HUES48 (cell line): ENCODE measurements around the gene POFUT1.

Source experiments
- H3K27ac ChIP-seq: one replicate; pipeline ENCODE4 v1.7.0; 2013; ENCODE audit warnings: low read depth, low read length, inconsistent platforms
- H3K27me3 ChIP-seq: 2 replicates; pipeline ENCODE4 v1.6.1; 2013; ENCODE audit warnings: mild to moderate bottlenecking, low read length; ENCODE audit not compliant: control insufficient read depth, insufficient read depth
- H3K36me3 ChIP-seq: 2 replicates; pipeline ENCODE4 v1.6.1; 2013; ENCODE audit warnings: low read length; ENCODE audit not compliant: control insufficient read depth, insufficient read depth
- H3K4me1 ChIP-seq: 2 replicates; pipeline ENCODE4 v1.6.1; 2013; ENCODE audit warnings: mild to moderate bottlenecking, low read length; ENCODE audit not compliant: control insufficient read depth, insufficient read depth
- H3K4me3 ChIP-seq: 2 replicates; pipeline ENCODE4 v1.5.1; 2013; ENCODE audit warnings: mild to moderate bottlenecking, low read depth, low read length
- H3K9ac ChIP-seq: 2 replicates; pipeline ENCODE4 v1.6.1; 2013; ENCODE audit warnings: mild to moderate bottlenecking, low read depth, low read length, moderate library complexity
- H3K9me3 ChIP-seq: 2 replicates; pipeline ENCODE4 v1.6.1; 2013; ENCODE audit warnings: low read length; ENCODE audit not compliant: control insufficient read depth, insufficient read depth

Gene POFUT1

GRCh38 chr20:32207626-32208498, at the start of gene POFUT1, which contains the start of gene PLAGL2:
Gene POFUT1 (plus strand): TSS chr20:32207880. CDS start chr20:32207942, 62 bp downstream.
Gene PLAGL2 (minus strand): TSS chr20:32207743. CDS start chr20:32202178, 5,565 bp downstream.
- H3K9ac ChIP-seq: peak within 1 kb of the TSS; percentile 85
- H3K36me3 ChIP-seq: peaks cover 44% of the 10 kb centered on the region
- no peaks in the 10 kb centered on the region for H3K9me3 ChIP-seq
- H3K4me1 ChIP-seq: peaks cover 36% of the 10 kb centered on the region
- peak within 1 kb of the TSS; percentile 97 for H3K4me3 ChIP-seq
- H3K27me3 ChIP-seq: no peaks in the 10 kb centered on the region
- peak within 1 kb of the TSS; percentile 66 for H3K27ac ChIP-seq

- Histone ChIP-seq H3K27me3 (no peaks in the 10 kb centered on the region), H3K4me1 (no peaks in the 10 kb centered on the region), H3K4me3 (no peak overlapping the region), H3K36me3 (peaks cover 58% of the 10 kb centered on the region), H3K27ac (no peak overlapping the region), H3K9ac (no peak overlapping the region), H3K9me3 (no peaks in the 10 kb centered on the region)
Measured at GRCh38 chr20:32158351-32158750, 49.3 kb upstream of the POFUT1 start.

GRCh38 chr20:32158943-32159660, 48.6 kb upstream of the POFUT1 start:
- Histone ChIP-seq H3K27ac (no peak overlapping the region), H3K9ac (no peak overlapping the region), H3K9me3 (no peaks in the 10 kb centered on the region), H3K27me3 (no peaks in the 10 kb centered on the region), H3K4me3 (no peak overlapping the region), H3K36me3 (peaks cover 56% of the 10 kb centered on the region), H3K4me1 (no peaks in the 10 kb centered on the region)

- no peak overlapping the region for H3K27ac ChIP-seq
- no peaks in the 10 kb centered on the region for H3K9me3 ChIP-seq
- H3K36me3 ChIP-seq: peaks cover 63% of the 10 kb centered on the region
- no peak overlapping the region for H3K4me3 ChIP-seq
- H3K4me1 ChIP-seq: no peaks in the 10 kb centered on the region
- no peak overlapping the region for H3K9ac ChIP-seq
- H3K27me3 ChIP-seq: no peaks in the 10 kb centered on the region
Measured at GRCh38 chr20:32159766-32160221, 47.9 kb upstream of the POFUT1 start.

GRCh38 chr20:32160341-32160740, 47.3 kb upstream of the POFUT1 start:
- H3K36me3 ChIP-seq: peaks cover 68% of the 10 kb centered on the region

GRCh38 chr20:32162351-32162750, 45.3 kb upstream of the POFUT1 start:
- H3K36me3 ChIP-seq: peaks cover 83% of the 10 kb centered on the region
- H3K4me1 ChIP-seq: no peaks in the 10 kb centered on the region
- H3K4me3 ChIP-seq: no peak overlapping the region
- no peaks in the 10 kb centered on the region for H3K27me3 ChIP-seq
- no peak overlapping the region for H3K9ac ChIP-seq
- H3K27ac ChIP-seq: no peak overlapping the region
- H3K9me3 ChIP-seq: no peaks in the 10 kb centered on the region

More at GRCh38 chr20:32160341-32160740, 47.3 kb upstream of the POFUT1 start:
- H3K4me3 ChIP-seq: no peak overlapping the region
- no peaks in the 10 kb centered on the region for H3K9me3 ChIP-seq
- H3K4me1 ChIP-seq: no peaks in the 10 kb centered on the region
- H3K27me3 ChIP-seq: no peaks in the 10 kb centered on the region
- H3K9ac ChIP-seq: no peak overlapping the region
- H3K27ac ChIP-seq: no peak overlapping the region

GRCh38 chr20:32163951-32164350, 43.7 kb upstream of the POFUT1 start:
- Histone ChIP-seq H3K27ac (no peak overlapping the region), H3K27me3 (no peaks in the 10 kb centered on the region), H3K36me3 (peaks cover 70% of the 10 kb centered on the region), H3K9me3 (no peaks in the 10 kb centered on the region), H3K4me1 (peaks cover 8% of the 10 kb centered on the region), H3K9ac (no peak overlapping the region), H3K4me3 (no peak overlapping the region)

- Histone ChIP-seq H3K9ac (no peak overlapping the region), H3K9me3 (no peaks in the 10 kb centered on the region), H3K4me3 (no peak overlapping the region), H3K36me3 (peaks cover 58% of the 10 kb centered on the region), H3K4me1 (peaks cover 8% of the 10 kb centered on the region), H3K27ac (no peak overlapping the region), H3K27me3 (no peaks in the 10 kb centered on the region)
Measured at GRCh38 chr20:32164984-32165735, 42.5 kb upstream of the POFUT1 start.

GRCh38 chr20:32165836-32166545, 41.7 kb upstream of the POFUT1 start:
- H3K36me3 ChIP-seq: peaks cover 53% of the 10 kb centered on the region
- no peaks in the 10 kb centered on the region for H3K9me3 ChIP-seq
- H3K27ac ChIP-seq: no peak overlapping the region
- H3K4me1 ChIP-seq: peaks cover 8% of the 10 kb centered on the region
- no peaks in the 10 kb centered on the region for H3K27me3 ChIP-seq
- no peak overlapping the region for H3K4me3 ChIP-seq
- no peak overlapping the region for H3K9ac ChIP-seq

GRCh38 chr20:32167552-32167951, 40.1 kb upstream of the POFUT1 start:
- Histone ChIP-seq H3K4me3 (no peak overlapping the region), H3K9me3 (no peaks in the 10 kb centered on the region), H3K36me3 (peaks cover 37% of the 10 kb centered on the region), H3K9ac (no peak overlapping the region), H3K27me3 (no peaks in the 10 kb centered on the region), H3K27ac (no peak overlapping the region), H3K4me1 (peaks cover 8% of the 10 kb centered on the region)
